Naive thymus-derived CD4-positive, alpha-beta T cell (primary cell): ENCODE results near the gene RETREG3. TPM values are rescaled to one million over a fixed set of nuclear protein-coding genes. Genes with fewer than 3 reads are reported as not detected.
"Not testable (repeated sequence)": the region's sequence is repeated elsewhere in the genome, so short reads cannot be mapped to it uniquely, and the experiment has no call there.

ENCODE experiments used
- ATAC-seq: fragments of 150-1000 bp; cut with Tn5 transposase; 2 replicates; pipeline ENCODE4 v1.10.0; 2021; ENCODE audit warnings: mild to moderate bottlenecking, moderate library complexity
- CTCF ChIA-PET: fragments of 350-600 bp; sonication (Branson Sonifier 250); formaldehyde crosslinking; loops from one replicate; lab custom pipeline; 2021; ENCODE audit warnings: antibody characterized with exemption; lab: Charles Lee
- POLR2A ChIA-PET: fragments of 350-600 bp; sonication (Branson Sonifier 250); formaldehyde crosslinking; loops from one replicate; lab custom pipeline; 2021; ENCODE audit warnings: antibody characterized with exemption, inconsistent platforms; lab: Charles Lee
- DNase-seq, 9 donors: peaks; one replicate each; pipeline versions ENCODE4 v3.0.0 to v3.0.0-alpha.2; 2020 to 2022; ENCODE audit warnings: mixed read lengths in 1 of 9
- H3K27ac ChIP-seq: one replicate; pipeline ENCODE4 v1.7.0; 2013; ENCODE audit warnings: mild to moderate bottlenecking, low read depth, low read length, moderate library complexity
- H3K27me3 ChIP-seq, 2 donors: one replicate each; pipeline ENCODE4 v1.7.0; 2013; ENCODE audit warnings: low read length in 2 of 2, mild to moderate bottlenecking in 2 of 2, moderate library complexity in 2 of 2; ENCODE audit not compliant: control insufficient read depth in 2 of 2, insufficient read depth in 2 of 2
- H3K36me3 ChIP-seq, 3 experiments: 1 replicate in 2 of 3; 2 replicates in 1 of 3; pipeline ENCODE4 v1.7.0; 2013; ENCODE audit warnings: low read length in 3 of 3, mild to moderate bottlenecking in 3 of 3, moderate library complexity in 1 of 3; ENCODE audit not compliant: insufficient read depth in 3 of 3, control insufficient read depth in 2 of 3
- H3K4me1 ChIP-seq, 2 donors: one replicate each; pipeline ENCODE4 v1.7.0; 2013; ENCODE audit warnings: low read length in 2 of 2, mild to moderate bottlenecking in 2 of 2, moderate library complexity in 1 of 2; ENCODE audit not compliant: control insufficient read depth in 2 of 2, insufficient read depth in 2 of 2
- H3K4me3 ChIP-seq: 2 replicates; pipeline ENCODE4 v1.7.0; 2013; ENCODE audit warnings: mild to moderate bottlenecking, low read length
- H3K9me3 ChIP-seq, 3 experiments: 1 replicate in 2 of 3; 2 replicates in 1 of 3; pipeline ENCODE4 v1.7.0; 2013; ENCODE audit warnings: low read length in 3 of 3; ENCODE audit not compliant: control insufficient read depth in 2 of 3
- H3K27ac Mint-ChIP-seq, 9 donors: one replicate each; pipeline ENCODE4 v1.8.0; 2020 to 2022; ENCODE audit warnings: mixed read lengths in 9 of 9, mild to moderate bottlenecking in 8 of 9, moderate library complexity in 5 of 9, inconsistent platforms in 2 of 9
- H3K27me3 Mint-ChIP-seq, 5 donors: one replicate each; pipeline ENCODE4 v1.8.0; 2021 to 2022; ENCODE audit warnings: mixed read lengths in 5 of 5, mild to moderate bottlenecking in 1 of 5
- H3K36me3 Mint-ChIP-seq, 5 donors: one replicate each; pipeline ENCODE4 v1.8.0; 2020 to 2022; ENCODE audit warnings: mixed read lengths in 5 of 5, mild to moderate bottlenecking in 3 of 5, inconsistent platforms in 1 of 5
- H3K4me1 Mint-ChIP-seq, 7 donors: one replicate each; pipeline ENCODE4 v1.8.0; 2020 to 2022; ENCODE audit warnings: mixed read lengths in 7 of 7, mild to moderate bottlenecking in 3 of 7, inconsistent platforms in 1 of 7
- H3K4me3 Mint-ChIP-seq, 10 donors: one replicate each; pipeline ENCODE4 v1.8.0; 2020 to 2022; ENCODE audit warnings: mild to moderate bottlenecking in 10 of 10, mixed read lengths in 10 of 10, moderate library complexity in 6 of 10, inconsistent platforms in 2 of 10
- H3K9me3 Mint-ChIP-seq, 11 donors: one replicate each; pipeline ENCODE4 v1.8.0; 2020 to 2022; ENCODE audit warnings: mixed read lengths in 11 of 11, mild to moderate bottlenecking in 4 of 11, inconsistent platforms in 1 of 11, moderate library complexity in 1 of 11
- intact Hi-C, 2 donors: fragments of 100-400 bp; cut with micrococcal nuclease; formaldehyde crosslinking; loops; one replicate each; pipeline ENCODE4 v1.15.1; 2023
- polyA plus RNA-seq, 2 donors: library from polyadenylated mRNA; unstranded; fragments of 300-500 nt; fragmentation: Illumina TruSeq; gene quantifications; one replicate each; pipeline ENCODE4 v1.2.3, GENCODE V29; 2021
- total RNA-seq, 6 experiments: library from RNA in 5 of 6; stranded (reverse) in 5 of 6; gene quantifications; 1 replicate in 5 of 6; 2 replicates in 1 of 6; pipeline ENCODE4 v1.2.3 and lab custom pipeline; 2021 to 2026

The RETREG3 gene
- total and polyA plus RNA-seq, 7 experiments from 2014 or later = 53.3 to 136 (median 124) TPM

- POLR2A ChIA-PET, H3K27me3 Mint-ChIP-seq: not testable (repeated sequence)
These were observed 18.0 kb upstream of the RETREG3 start for GRCh38 chr17:42627032-42627764.

GRCh38 chr17:42623732-42624596 is 14.8 kb upstream of the RETREG3 start:
- Histone ChIP-seq H3K4me1 (no peaks in the 10 kb centered on the region), H3K4me3 (no peak overlapping the region), H3K27me3 (no peaks in the 10 kb centered on the region), H3K9me3 (no peaks in the 10 kb centered on the region), H3K36me3 (no peaks in the 10 kb centered on the region), H3K27ac (no peak overlapping the region)
- intact Hi-C loops = no loop called here
- H3K36me3 Mint-ChIP-seq = no peaks in the 10 kb centered on the region
- ATAC-seq (no peak), DNase-seq (no peak)
- no peak overlapping the region for H3K4me3 Mint-ChIP-seq
- no peak overlapping the region for H3K27ac Mint-ChIP-seq
- H3K27me3 Mint-ChIP-seq = peaks cover 0 to 2% (median 0%) of the 10 kb centered on the region in 5 donors
- POLR2A ChIA-PET = no interaction called here
- H3K9me3 Mint-ChIP-seq = no peaks in the 10 kb centered on the region
- CTCF ChIA-PET = no interaction called here
- peaks cover 0 to 4% (median 0%) of the 10 kb centered on the region in 7 donors for H3K4me1 Mint-ChIP-seq

More at GRCh38 chr17:42627032-42627764, 18.0 kb upstream of the RETREG3 start:
- H3K36me3 Mint-ChIP-seq, H3K4me3 Mint-ChIP-seq, H3K36me3 ChIP-seq, H3K4me3 ChIP-seq, H3K27ac Mint-ChIP-seq, H3K9me3 Mint-ChIP-seq, DNase-seq, H3K9me3 ChIP-seq, CTCF ChIA-PET, intact Hi-C loops, H3K4me1 Mint-ChIP-seq, H3K4me1 ChIP-seq, ATAC-seq, H3K27ac ChIP-seq, H3K27me3 ChIP-seq: not testable (repeated sequence)

- no peak for DNase-seq
- CTCF ChIA-PET = no interaction called here
- Histone ChIP-seq H3K4me1 (no peaks in the 10 kb centered on the region), H3K27me3 (no peaks in the 10 kb centered on the region), H3K9me3 (no peaks in the 10 kb centered on the region), H3K4me3 (no peak overlapping the region), H3K27ac (no peak overlapping the region), H3K36me3 (no peaks in the 10 kb centered on the region)
- H3K36me3 Mint-ChIP-seq = no peaks in the 10 kb centered on the region
- peaks cover 0 to 2% (median 0%) of the 10 kb centered on the region in 5 donors for H3K27me3 Mint-ChIP-seq
- H3K4me1 Mint-ChIP-seq = peaks cover 0 to 10% (median 0%) of the 10 kb centered on the region in 7 donors
- POLR2A ChIA-PET = no interaction called here
- H3K27ac Mint-ChIP-seq = no peak overlapping the region
- ATAC-seq = no peak
- H3K9me3 Mint-ChIP-seq = no peaks in the 10 kb centered on the region
- no peak overlapping the region for H3K4me3 Mint-ChIP-seq
- intact Hi-C loops = no loop called here
These were observed 14.1 kb upstream of the RETREG3 start for GRCh38 chr17:42623271-42623670.

- H3K4me1 Mint-ChIP-seq, H3K27me3 ChIP-seq, DNase-seq, intact Hi-C loops, H3K4me1 ChIP-seq, H3K27ac ChIP-seq, H3K9me3 Mint-ChIP-seq, ATAC-seq, H3K27ac Mint-ChIP-seq, H3K27me3 Mint-ChIP-seq, H3K4me3 Mint-ChIP-seq, H3K9me3 ChIP-seq, H3K4me3 ChIP-seq, H3K36me3 Mint-ChIP-seq, H3K36me3 ChIP-seq: not testable (repeated sequence)
- CTCF ChIA-PET = interaction anchor here (0.7 to 0.9 kb wide), 2 partner anchors 9 to 196 kb away, joined by 3 to 4 read pairs; no protein-coding TSS in a partner anchor
- POLR2A ChIA-PET = interaction anchor here (0.6 to 1.1 kb wide), 3 partner anchors 13 to 139 kb away, joined by 3 to 5 read pairs (median 4); partner anchors contain the start of genes RETREG3 and TUBG1
These were observed 12.8 kb upstream of the RETREG3 start for GRCh38 chr17:42621987-42622386.

- ChIA-PET CTCF (interaction anchor here (1.3 kb wide), 1 partner anchor 10 kb away, joined by 3 read pairs; no protein-coding TSS in a partner anchor), POLR2A (interaction anchor here (2.2 kb wide), 1 partner anchor 10 kb away, joined by 8 read pairs; no protein-coding TSS in a partner anchor)
- no peak overlapping the region for H3K4me3 Mint-ChIP-seq
- intact Hi-C loops = no loop called here
- DNase-seq (no peak), ATAC-seq (no peak)
- H3K27me3 Mint-ChIP-seq = no peaks in the 10 kb centered on the region
- peaks cover 0 to 23% (median 10%) of the 10 kb centered on the region in 5 donors for H3K36me3 Mint-ChIP-seq
- peaks cover 0 to 23% (median 3%) of the 10 kb centered on the region in 3 experiments for H3K36me3 ChIP-seq
- H3K9me3 ChIP-seq = no peaks in the 10 kb centered on the region
- H3K4me1 Mint-ChIP-seq = peaks cover 0 to 8% (median 0%) of the 10 kb centered on the region in 7 donors
- peak overlapping the region in 2 of 9 donors; percentile 6 to 28 for H3K27ac Mint-ChIP-seq
- H3K4me1 ChIP-seq = no peaks in the 10 kb centered on the region
- H3K27ac ChIP-seq = no peak overlapping the region
- H3K27me3 ChIP-seq = no peaks in the 10 kb centered on the region
- H3K4me3 ChIP-seq = no peak overlapping the region
- no peaks in the 10 kb centered on the region for H3K9me3 Mint-ChIP-seq
These were observed 9.4 kb upstream of the RETREG3 start for GRCh38 chr17:42618442-42619150.

- H3K27ac Mint-ChIP-seq = no peak overlapping the region
- peaks cover 0 to 26% (median 3%) of the 10 kb centered on the region in 3 experiments for H3K36me3 ChIP-seq
- no peak overlapping the region for H3K4me3 ChIP-seq
- no peak overlapping the region for H3K27ac ChIP-seq
- intact Hi-C loops = no loop called here
- DNase-seq = no peak
- H3K9me3 ChIP-seq = no peaks in the 10 kb centered on the region
- H3K36me3 Mint-ChIP-seq = peaks cover 0 to 25% (median 12%) of the 10 kb centered on the region in 5 donors
- peaks cover 0 to 8% (median 0%) of the 10 kb centered on the region in 7 donors for H3K4me1 Mint-ChIP-seq
- no peaks in the 10 kb centered on the region for H3K9me3 Mint-ChIP-seq
- H3K27me3 ChIP-seq = no peaks in the 10 kb centered on the region
- ATAC-seq = no peak
- H3K27me3 Mint-ChIP-seq = no peaks in the 10 kb centered on the region
- no peaks in the 10 kb centered on the region for H3K4me1 ChIP-seq
- POLR2A ChIA-PET = interaction anchor here (1.1 kb wide), 1 partner anchor 9 kb away, joined by 4 read pairs; the partner anchor contains the start of genes RETREG3 and TUBG1
- H3K4me3 Mint-ChIP-seq = no peak overlapping the region
- CTCF ChIA-PET = interaction anchor here (1.3 kb wide), 1 partner anchor 9 kb away, joined by 3 read pairs; no protein-coding TSS in a partner anchor
These were observed 8.8 kb upstream of the RETREG3 start for GRCh38 chr17:42617956-42618431.
